Mononuclear cell (primary cell): ENCODE data around the gene SLC43A1. TPM values are rescaled to one million over a fixed set of nuclear protein-coding genes. Genes with fewer than 3 reads are reported as not detected.
A peak's percentile ranks its signal among the peaks of the same experiment; 100 is the strongest.
"Not testable (repeated sequence)": the region's sequence is repeated elsewhere in the genome, so short reads cannot be mapped to it uniquely, and the experiment has no call there.

Source experiments
- H3K27me3 ChIP-seq: 2 replicates; pipeline ENCODE4 v1.6.0; 2011; ENCODE audit warnings: low read length, control low read depth; ENCODE audit not compliant: insufficient read depth
- H3K4me1 ChIP-seq: 2 replicates; pipeline ENCODE4 v1.5.1; 2011; ENCODE audit warnings: mild to moderate bottlenecking, low read length, control low read depth; ENCODE audit not compliant: insufficient read depth
- H3K4me3 ChIP-seq: 2 replicates; pipeline ENCODE4 v1.5.1; 2011; ENCODE audit warnings: mild to moderate bottlenecking, low read length, moderate library complexity
- H3K9me3 ChIP-seq: 2 replicates; pipeline ENCODE4 v1.5.1; 2011; ENCODE audit warnings: low read depth, mild to moderate bottlenecking, control low read depth, low read length
- total RNA-seq: library from RNA; depleted of rRNA; stranded (reverse); fragments of >200 nt; gene quantifications from one replicate; pipeline ENCODE4 v1.2.3, GENCODE V29; 2012

SLC43A1 gene
- total RNA-seq, 1 donor: 4.6 TPM

DNA sequence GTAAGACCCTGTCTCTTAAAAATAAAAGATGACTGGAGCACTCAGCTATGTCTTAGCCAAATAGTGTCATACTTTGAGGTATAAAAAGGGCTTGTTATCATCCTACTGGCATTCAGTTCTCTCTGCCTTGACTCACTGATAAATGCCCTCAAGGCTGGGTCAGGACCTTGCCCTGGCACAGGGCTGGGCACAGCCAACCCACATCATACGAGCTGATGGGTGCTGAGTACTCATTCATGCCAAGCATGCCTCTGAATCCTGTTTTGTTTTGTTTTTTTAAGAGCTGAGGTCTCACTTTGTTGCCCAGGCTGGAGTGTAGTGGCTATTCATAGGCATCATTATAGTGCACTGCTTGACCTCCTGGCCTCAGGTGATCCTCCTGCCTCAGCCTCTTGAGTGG is 23.8 kb upstream of the SLC43A1 start:
- no peaks in the 10 kb centered on the region for H3K27me3 ChIP-seq
- no peaks in the 10 kb centered on the region for H3K9me3 ChIP-seq
- H3K4me1 ChIP-seq: no peaks in the 10 kb centered on the region
- H3K4me3 ChIP-seq: no peak overlapping the region

DNA sequence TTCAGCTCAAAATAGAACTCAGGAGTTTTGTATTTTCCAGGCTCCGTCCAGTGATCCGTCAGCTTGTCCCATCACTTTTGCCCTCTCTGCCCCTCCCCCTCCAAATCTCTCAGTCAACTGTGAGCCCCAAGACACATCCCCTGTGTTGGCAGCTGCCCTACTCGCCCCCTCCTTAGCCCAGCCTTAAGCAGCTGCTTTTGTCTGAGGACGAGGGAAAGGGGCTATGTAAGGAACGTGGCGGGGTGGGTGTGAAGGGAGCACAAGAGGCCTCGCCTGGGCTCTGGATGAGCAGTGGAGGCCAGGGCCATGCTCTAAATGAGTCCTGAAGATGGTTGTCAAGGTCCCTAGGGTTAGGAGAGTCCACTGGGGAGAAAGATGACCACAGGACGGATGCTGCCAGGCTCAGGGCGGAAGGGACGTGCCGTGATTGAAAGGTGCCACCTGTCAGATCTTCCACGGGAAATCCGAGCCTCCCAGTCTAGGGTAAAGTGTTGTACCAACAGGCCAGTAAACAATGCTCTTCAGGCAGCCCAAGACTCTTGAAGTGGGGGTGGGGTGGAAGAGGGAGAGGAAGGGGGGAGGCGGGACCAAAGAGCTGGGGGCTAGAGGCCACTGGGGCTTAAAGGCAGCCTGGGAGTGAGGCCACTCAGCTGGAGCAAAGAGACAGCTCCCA is 21.6 kb upstream of the SLC43A1 start, which contains the start of gene SMTNL1:
Gene SMTNL1 (plus strand): TSS at position 649 of the 673 bp plus-strand sequence. CDS start 5,048 bp downstream, outside the sequence.
- H3K9me3 ChIP-seq: no peaks in the 10 kb centered on the region
- H3K27me3 ChIP-seq: no peaks in the 10 kb centered on the region
- no peak within 1 kb of the TSS for H3K4me3 ChIP-seq

GRCh38 chr11:57534449-57534848 is 18.9 kb upstream of the SLC43A1 start:
- H3K27me3 ChIP-seq: not testable (repeated sequence)

More for the DNA sequence above, 21.6 kb upstream of the SLC43A1 start, which contains the start of gene SMTNL1:
- H3K4me1 ChIP-seq: no peaks in the 10 kb centered on the region

GRCh38 chr11:57530596-57531507 is 15.3 kb upstream of the SLC43A1 start, which contains the start of gene TIMM10:
TSS of gene TIMM10 (minus strand) at chr11:57530754. CDS start at chr11:57530189, 565 bp downstream.
- Histone ChIP-seq H3K4me3 (peak within 1 kb of the TSS; percentile 67), H3K9me3 (no peaks in the 10 kb centered on the region), H3K4me1 (peaks cover 22% of the 10 kb centered on the region), H3K27me3 (no peaks in the 10 kb centered on the region)

More at GRCh38 chr11:57534449-57534848, 18.9 kb upstream of the SLC43A1 start:
- H3K4me1 ChIP-seq: peaks cover 20% of the 10 kb centered on the region
- not testable (repeated sequence) for H3K9me3 ChIP-seq, H3K4me3 ChIP-seq

DNA sequence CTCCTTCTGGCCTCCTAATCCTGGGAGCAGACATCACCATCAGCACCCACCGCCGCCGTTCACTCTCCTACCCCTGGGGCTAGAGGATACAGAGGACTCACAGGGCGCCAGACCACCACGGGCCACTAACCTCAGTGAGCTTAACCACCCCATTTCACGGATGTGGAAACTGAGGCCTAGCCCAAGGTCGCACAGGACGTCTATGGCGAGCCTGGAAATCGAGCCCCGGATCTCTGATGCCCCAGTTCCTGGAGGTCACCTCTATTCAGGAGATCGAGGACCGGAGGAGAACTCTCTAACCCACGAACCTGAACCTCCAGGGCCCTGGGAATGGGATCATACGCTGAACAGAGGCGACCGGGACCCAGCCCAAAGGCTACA is 14.7 kb upstream of the SLC43A1 start:
- H3K9me3 ChIP-seq: no peaks in the 10 kb centered on the region
- H3K27me3 ChIP-seq: no peaks in the 10 kb centered on the region
- H3K4me1 ChIP-seq: peaks cover 22% of the 10 kb centered on the region
- H3K4me3 ChIP-seq: peak overlapping the region; percentile 67

DNA sequence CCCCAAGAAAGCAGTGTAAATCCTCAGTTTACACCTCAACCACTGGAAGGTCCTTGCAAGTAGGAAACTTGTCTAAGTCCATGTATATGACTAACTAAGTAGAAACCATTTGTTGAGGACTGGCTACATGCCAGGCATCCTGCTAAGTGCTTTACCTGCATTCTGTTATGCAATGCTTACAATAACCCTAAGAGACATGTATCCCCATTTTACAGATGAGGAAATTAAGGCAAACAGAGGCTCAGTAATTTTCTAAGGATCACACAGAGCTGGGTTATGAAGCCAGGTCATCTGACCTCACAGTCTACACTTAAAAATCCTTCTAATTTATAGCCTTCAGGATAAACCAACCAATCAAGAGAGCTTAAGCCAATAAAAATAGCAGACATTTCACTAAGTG is 13.5 kb upstream of the SLC43A1 start:
- no peaks in the 10 kb centered on the region for H3K27me3 ChIP-seq
- H3K4me3 ChIP-seq: no peak overlapping the region
- peaks cover 22% of the 10 kb centered on the region for H3K4me1 ChIP-seq
- no peaks in the 10 kb centered on the region for H3K9me3 ChIP-seq

DNA sequence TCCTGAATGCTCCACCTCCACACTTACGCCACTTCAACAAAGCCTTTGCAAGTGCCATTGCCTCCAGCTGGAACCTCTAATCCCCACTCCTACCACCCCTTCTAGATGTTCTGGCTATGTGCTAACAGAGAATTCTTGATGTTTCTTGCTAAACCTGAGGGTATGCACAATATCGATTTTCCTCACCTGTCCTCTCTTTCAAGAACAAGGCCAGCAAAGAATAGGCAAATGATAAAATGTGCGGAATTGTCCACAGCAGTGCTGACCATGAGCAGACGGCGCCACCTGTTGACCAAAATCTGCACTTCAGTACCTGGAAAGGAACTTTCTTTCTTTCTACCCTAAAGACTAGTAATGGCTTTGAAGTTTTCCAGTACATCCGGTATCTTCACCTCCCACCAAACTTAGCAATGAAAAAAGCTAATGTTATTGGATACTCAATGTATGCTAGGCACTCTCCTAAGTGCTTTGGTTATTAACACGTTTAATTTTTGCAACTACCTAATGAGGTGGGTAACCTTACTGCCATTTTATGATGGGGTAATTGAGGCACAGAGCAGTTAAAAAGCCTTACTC is 11.6 kb upstream of the SLC43A1 start:
- Histone ChIP-seq H3K9me3 (no peaks in the 10 kb centered on the region), H3K4me1 (peaks cover 22% of the 10 kb centered on the region), H3K4me3 (no peak overlapping the region), H3K27me3 (no peaks in the 10 kb centered on the region)

GRCh38 chr11:57523419-57523818 is 7.9 kb upstream of the SLC43A1 start:
- no peak overlapping the region for H3K4me3 ChIP-seq
- H3K4me1 ChIP-seq: no peaks in the 10 kb centered on the region
- H3K27me3 ChIP-seq: no peaks in the 10 kb centered on the region
- H3K9me3 ChIP-seq: no peaks in the 10 kb centered on the region

- no peaks in the 10 kb centered on the region for H3K27me3 ChIP-seq
- H3K4me3 ChIP-seq: no peak overlapping the region
- peaks cover 1% of the 10 kb centered on the region for H3K4me1 ChIP-seq
- no peaks in the 10 kb centered on the region for H3K9me3 ChIP-seq
Measured at GRCh38 chr11:57521116-57521515, 5.6 kb upstream of the SLC43A1 start.

GRCh38 chr11:57516061-57516443 is 550 bp upstream of the SLC43A1 start:
- Histone ChIP-seq H3K27me3 (no peaks in the 10 kb centered on the region), H3K4me1 (peaks cover 31% of the 10 kb centered on the region), H3K9me3 (no peaks in the 10 kb centered on the region), H3K4me3 (peak overlapping the region; percentile 65)

- H3K4me1 ChIP-seq: peaks cover 31% of the 10 kb centered on the region
- H3K4me3 ChIP-seq: peak overlapping the region; percentile 65
- H3K27me3 ChIP-seq: no peaks in the 10 kb centered on the region
- H3K9me3 ChIP-seq: no peaks in the 10 kb centered on the region
Measured at GRCh38 chr11:57514538-57515331, 767 bp downstream of the SLC43A1 start.

GRCh38 chr11:57513911-57514537 is 1.5 kb downstream of the SLC43A1 start:
- Histone ChIP-seq H3K4me3 (peak overlapping the region; percentile 65), H3K4me1 (peaks cover 31% of the 10 kb centered on the region), H3K27me3 (no peaks in the 10 kb centered on the region), H3K9me3 (no peaks in the 10 kb centered on the region)

DNA sequence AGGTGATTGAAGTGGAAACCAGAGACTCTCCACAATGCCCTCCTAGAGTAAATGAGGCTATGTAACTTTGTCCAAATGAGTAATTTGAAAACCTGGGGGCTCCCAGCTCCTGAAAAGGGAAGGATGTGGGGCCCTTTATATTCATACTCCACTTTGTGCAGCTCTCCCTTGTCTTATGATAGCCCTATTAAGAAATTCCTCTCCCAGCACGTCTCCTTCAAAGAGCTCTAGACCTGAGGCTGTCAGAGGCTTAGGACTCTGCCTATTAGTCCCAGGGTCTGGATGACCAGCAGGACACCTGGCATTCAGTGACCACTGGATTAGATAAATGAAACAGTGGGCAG is 2.1 kb downstream of the SLC43A1 start:
- no peaks in the 10 kb centered on the region for H3K9me3 ChIP-seq
- peaks cover 31% of the 10 kb centered on the region for H3K4me1 ChIP-seq
- no peak overlapping the region for H3K4me3 ChIP-seq
- no peaks in the 10 kb centered on the region for H3K27me3 ChIP-seq
